AG04449 (cell line): ENCODE data around the gene OLFML1.

Source experiments
- CTCF ChIA-PET: fragments of 350-600 bp; formaldehyde crosslinking; extraction: SDS; loops from one replicate; lab custom pipeline; 2021; ENCODE audit warnings: antibody characterized with exemption; lab: Yijun Ruan, JAX
- POLR2A ChIA-PET: fragments of 400-600, 350-600 bp; formaldehyde crosslinking; extraction: SDS; loops from one replicate; lab custom pipeline; 2020; ENCODE audit warnings: antibody characterized with exemption, inconsistent platforms; lab: Yijun Ruan, JAX
- DNase-seq: peaks from one replicate; pipeline ENCODE4 v3.0.0-alpha.2; 2010; ENCODE audit warnings: low read depth, low spot score
- H3K4me3 ChIP-seq: 2 replicates; pipeline ENCODE4 v1.5.1; 2011; ENCODE audit warnings: low read depth, mild to moderate bottlenecking, control low read depth, low read length
- CTCF ChIP-seq: IDR thresholded peaks from one replicate; pipeline ENCODE4 v1.5.1; 2011; ENCODE audit warnings: mild to moderate bottlenecking, moderate library complexity, low read length, control low read depth, inconsistent platforms; ENCODE audit not compliant: insufficient read depth; ENCODE audit errors: missing control alignments

OLFML1 gene

GRCh38 chr11:7522121-7522520 lies 36.8 kb downstream of the OLFML1 start:
- CTCF ChIA-PET, result interaction anchor here (1.3 to 2.7 kb wide), 3 partner anchors 9 to 49 kb away, joined by 5 to 15 read pairs (median 5); partner anchors contain the start of gene PPFIBP2
- POLR2A ChIA-PET, result no interaction called here
- no peak for DNase-seq

GRCh38 chr11:7522546-7522945 lies 37.2 kb downstream of the OLFML1 start:
- DNase-seq, result no peak
- POLR2A ChIA-PET, result no interaction called here
- TF ChIP-seq CTCF, result no peak
- CTCF ChIA-PET, result interaction anchor here (1.9 to 2.7 kb wide), 2 partner anchors 9 to 10 kb away, joined by 5 to 15 read pairs; partner anchors contain the start of gene PPFIBP2
- H3K4me3 ChIP-seq, result no peak overlapping the region

More at GRCh38 chr11:7522121-7522520, 36.8 kb downstream of the OLFML1 start:
- no peak for TF ChIP-seq CTCF
- no peak overlapping the region for H3K4me3 ChIP-seq

DNA sequence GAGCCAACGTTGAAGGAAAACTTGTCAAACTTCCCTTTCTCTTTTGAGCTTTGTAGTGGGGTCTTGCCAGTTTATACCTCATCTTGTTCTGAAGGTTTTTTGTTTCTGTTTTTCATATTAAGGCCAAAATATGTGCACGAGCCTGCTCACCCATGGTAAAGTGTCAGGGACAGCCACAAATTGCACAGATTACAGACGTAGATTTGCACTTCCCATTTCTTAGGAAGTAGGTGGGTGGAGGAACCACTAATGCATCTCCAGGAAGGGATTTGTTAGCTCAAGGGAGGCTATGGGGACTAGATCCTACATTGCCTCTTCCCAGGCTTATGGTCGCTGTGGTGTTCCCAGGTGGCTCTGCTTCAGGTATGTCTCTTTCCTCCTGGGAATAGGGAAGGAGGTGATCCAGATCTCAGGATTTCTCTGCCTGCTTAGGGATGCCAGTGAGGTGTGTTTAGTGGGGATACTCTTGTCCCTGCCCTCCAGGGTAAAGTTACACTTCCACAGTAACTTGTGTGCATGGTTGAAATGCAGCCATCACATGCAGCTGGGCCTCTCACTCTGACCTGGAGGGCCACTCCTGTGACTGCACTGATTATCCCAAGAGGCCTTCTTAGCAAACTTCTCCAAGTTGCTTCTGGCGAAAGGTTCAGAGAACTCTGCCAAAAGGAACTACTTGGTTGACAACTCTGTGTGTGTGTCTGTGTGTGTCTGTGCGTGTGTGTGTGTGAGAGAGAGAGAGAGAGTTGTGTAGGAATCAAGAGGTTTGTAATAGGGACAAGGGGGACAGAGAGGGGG lies 38.3 kb downstream of the OLFML1 start:
- no peak overlapping the region for H3K4me3 ChIP-seq
- ChIA-PET CTCF (interaction anchor here (2.7 kb wide), 1 partner anchor 11 kb away, joined by 15 read pairs; the partner anchor contains the start of gene PPFIBP2), POLR2A (no interaction called here)
- no peak for TF ChIP-seq CTCF
- no peak for DNase-seq

- TF ChIP-seq CTCF, result no peak
- no peak overlapping the region for H3K4me3 ChIP-seq
- CTCF ChIA-PET, result interaction anchor here (1.0 kb wide), 1 partner anchor 16 kb away, joined by 3 read pairs; no protein-coding TSS in a partner anchor
- POLR2A ChIA-PET, result no interaction called here
- no peak for DNase-seq
Measured at GRCh38 chr11:7524462-7525235, 39.3 kb downstream of the OLFML1 start.

- CTCF ChIA-PET, result interaction anchor here (1.0 kb wide), 1 partner anchor 16 kb away, joined by 3 read pairs; no protein-coding TSS in a partner anchor
- no peak for DNase-seq
- POLR2A ChIA-PET, result no interaction called here
- no peak overlapping the region for H3K4me3 ChIP-seq
- no peak for TF ChIP-seq CTCF
Measured at GRCh38 chr11:7525424-7525823, 40.1 kb downstream of the OLFML1 start.
